AG10803 (cell line): ENCODE data around the gene CFAP99.

Source experiments
- DNase-seq: peaks from one replicate; pipeline ENCODE4 v3.0.0; 2010; ENCODE audit warnings: low read depth
- H3K4me3 ChIP-seq: 2 replicates; pipeline ENCODE4 v1.5.1; 2011; ENCODE audit warnings: mild to moderate bottlenecking, low read length, control low read depth
- CTCF ChIP-seq: conservative IDR thresholded peaks from 2 replicates; pipeline ENCODE4 v1.5.1; 2011; ENCODE audit warnings: mild to moderate bottlenecking, low read length, control low read depth, inconsistent platforms

CFAP99 gene

GRCh38 chr4:2393353-2394270, 25.1 kb upstream of the CFAP99 start:
- TF ChIP-seq CTCF: no peak

GRCh38 chr4:2394528-2394927, 24.2 kb upstream of the CFAP99 start:
- no peak overlapping the region for H3K4me3 ChIP-seq
- no peak for TF ChIP-seq CTCF
- DNase-seq: no peak

More at GRCh38 chr4:2393353-2394270, 25.1 kb upstream of the CFAP99 start:
- no peak overlapping the region for H3K4me3 ChIP-seq
- no peak for DNase-seq

GRCh38 chr4:2395038-2395437, 23.7 kb upstream of the CFAP99 start:
- no peak for DNase-seq
- no peak for TF ChIP-seq CTCF
- no peak overlapping the region for H3K4me3 ChIP-seq

- no peak for TF ChIP-seq CTCF
- DNase-seq: no peak
- H3K4me3 ChIP-seq: no peak overlapping the region
Measured at GRCh38 chr4:2395584-2395983, 23.2 kb upstream of the CFAP99 start.

GRCh38 chr4:2396781-2397368, 21.9 kb upstream of the CFAP99 start:
- H3K4me3 ChIP-seq: no peak overlapping the region
- no peak for TF ChIP-seq CTCF
- DNase-seq: no peak

GRCh38 chr4:2397596-2398379, 21.0 kb upstream of the CFAP99 start:
- no peak overlapping the region for H3K4me3 ChIP-seq
- TF ChIP-seq CTCF: no peak
- no peak for DNase-seq
